HG03060 (cell line): Measurements from ENCODE around the gene DUOXA2.
"Not testable (repeated sequence)": the region's sequence is repeated elsewhere in the genome, so short reads cannot be mapped to it uniquely, and the experiment has no call there.

ENCODE experiments used
- ATAC-seq: cut with Tn5 transposase; IDR thresholded peaks from one replicate; pipeline ENCODE4 v1.9.1; 2021; ENCODE audit warnings: low read depth, moderate number of reproducible peaks; ENCODE audit not compliant: unreplicated experiment

Gene DUOXA2

GRCh38 chr15:45134682-45135604 is 20.8 kb downstream of the DUOXA2 start:
- ATAC-seq: no peak

- ATAC-seq: not testable (repeated sequence)
These were observed 21.7 kb downstream of the DUOXA2 start for GRCh38 chr15:45135705-45136377.

GRCh38 chr15:45136378-45136764 is 22.2 kb downstream of the DUOXA2 start:
- ATAC-seq: no peak

GRCh38 chr15:45137703-45138102 is 23.6 kb downstream of the DUOXA2 start:
- ATAC-seq: no peak

- ATAC-seq: no peak
These were observed 25.0 kb downstream of the DUOXA2 start for GRCh38 chr15:45138814-45139765.

GRCh38 chr15:45139770-45140169 is 25.6 kb downstream of the DUOXA2 start:
- ATAC-seq: no peak

- no peak for ATAC-seq
These were observed 26.6 kb downstream of the DUOXA2 start for GRCh38 chr15:45140557-45141250.

GRCh38 chr15:45141386-45141785 is 27.3 kb downstream of the DUOXA2 start:
- no peak for ATAC-seq

- ATAC-seq: no peak
These were observed 28.9 kb downstream of the DUOXA2 start for GRCh38 chr15:45143056-45143455.

- no peak for ATAC-seq
These were observed 29.8 kb downstream of the DUOXA2 start for GRCh38 chr15:45143946-45144345.

- ATAC-seq: no peak
These were observed 30.6 kb downstream of the DUOXA2 start for GRCh38 chr15:45144775-45145174.

- no peak for ATAC-seq
These were observed 32.3 kb downstream of the DUOXA2 start for GRCh38 chr15:45146405-45146804.

GRCh38 chr15:45147606-45148005 is 33.5 kb downstream of the DUOXA2 start:
- no peak for ATAC-seq

GRCh38 chr15:45148076-45149059 is 34.2 kb downstream of the DUOXA2 start:
- ATAC-seq: no peak

- ATAC-seq: no peak
These were observed 34.9 kb downstream of the DUOXA2 start for GRCh38 chr15:45149060-45149459.

GRCh38 chr15:45150481-45150880 is 36.4 kb downstream of the DUOXA2 start:
- ATAC-seq: no peak

GRCh38 chr15:45150997-45151396 is 36.9 kb downstream of the DUOXA2 start:
- ATAC-seq: no peak

- no peak for ATAC-seq
These were observed 38.1 kb downstream of the DUOXA2 start for GRCh38 chr15:45151998-45152828.
